ENCODE data around the gene CDYL.

CDYL gene

GRCh38 chr6:4802312-4802935, 26.2 kb downstream of the CDYL start:
- Histone ChIP-seq H4K20me1 (ENCODE audit: insufficient read depth, low read length) (peaks cover 76% of the 10 kb centered on the region), H3K79me2 (ENCODE audit: low read length) (peaks cover 97% of the 10 kb centered on the region), H3K27me3 (ENCODE audit: low read depth, low read length) (no peaks in the 10 kb centered on the region), H3K9me3 (ENCODE audit: insufficient read depth, low read length) (no peaks in the 10 kb centered on the region), H3K4me2 (ENCODE audit: low read length) (peak overlapping the region; percentile 83), H3K9ac (ENCODE audit: low read length) (no peak overlapping the region), H3K36me3 (replicated peaks; ENCODE audit: low read depth, low read length) (no peaks in the 10 kb centered on the region), H3K4me1 (ENCODE audit: low read length) (peaks cover 37% of the 10 kb centered on the region), H3K27ac (ENCODE audit: low read length) (no peak overlapping the region), H2AFZ (ENCODE audit: low read depth, low read length) (no peak overlapping the region), H3K4me3 (ENCODE audit: low read length) (peak overlapping the region; percentile 63)
- TF ChIP-seq CTCF (IDR thresholded peaks at IDR 0.05; ENCODE audit: low read depth, low read length) (no peak), EZH2phosphoT487 (IDR thresholded peaks at IDR 0.05; ENCODE audit: low read depth) (no peak)

- Histone ChIP-seq H2AFZ (ENCODE audit: low read depth, low read length) (no peak overlapping the region), H3K27ac (ENCODE audit: low read length) (no peak overlapping the region), H3K36me3 (replicated peaks; ENCODE audit: low read depth, low read length) (no peaks in the 10 kb centered on the region), H3K4me2 (ENCODE audit: low read length) (peak overlapping the region; percentile 83), H3K9ac (ENCODE audit: low read length) (no peak overlapping the region), H3K9me3 (ENCODE audit: insufficient read depth, low read length) (no peaks in the 10 kb centered on the region), H3K4me3 (ENCODE audit: low read length) (no peak overlapping the region; the same call in 1 of the 2 replicates), H3K4me1 (ENCODE audit: low read length) (peaks cover 37% of the 10 kb centered on the region), H3K27me3 (ENCODE audit: low read depth, low read length) (no peaks in the 10 kb centered on the region), H3K79me2 (ENCODE audit: low read length) (peaks cover 97% of the 10 kb centered on the region), H4K20me1 (ENCODE audit: insufficient read depth, low read length) (peaks cover 77% of the 10 kb centered on the region)
- TF ChIP-seq EZH2phosphoT487 (IDR thresholded peaks at IDR 0.05; ENCODE audit: low read depth) (no peak), CTCF (IDR thresholded peaks at IDR 0.05; ENCODE audit: low read depth, low read length) (no peak)
Observed at GRCh38 chr6:4803343-4803744, 27.1 kb downstream of the CDYL start.

- H3K27ac ChIP-seq (ENCODE audit: low read length) = no peak overlapping the region
- H3K27me3 ChIP-seq (ENCODE audit: low read depth, low read length) = no peaks in the 10 kb centered on the region
- TF ChIP-seq CTCF (IDR thresholded peaks at IDR 0.05; ENCODE audit: low read depth, low read length) (no peak), EZH2phosphoT487 (IDR thresholded peaks at IDR 0.05; ENCODE audit: low read depth) (no peak)
- H2AFZ ChIP-seq (ENCODE audit: low read depth, low read length) = no peak overlapping the region
- H3K79me2 ChIP-seq (ENCODE audit: low read length) = peaks cover 97% of the 10 kb centered on the region
- no peak overlapping the region for H3K9ac ChIP-seq (ENCODE audit: low read length)
- no peak overlapping the region for H3K4me2 ChIP-seq (ENCODE audit: low read length)
- no peak overlapping the region for H3K4me3 ChIP-seq (ENCODE audit: low read length)
- H3K9me3 ChIP-seq (ENCODE audit: insufficient read depth, low read length) = no peaks in the 10 kb centered on the region
- H4K20me1 ChIP-seq (ENCODE audit: insufficient read depth, low read length) = peaks cover 84% of the 10 kb centered on the region
- H3K36me3 ChIP-seq (replicated peaks; ENCODE audit: low read depth, low read length) = no peaks in the 10 kb centered on the region
- peaks cover 37% of the 10 kb centered on the region for H3K4me1 ChIP-seq (ENCODE audit: low read length)
Observed at GRCh38 chr6:4804095-4804494, 27.9 kb downstream of the CDYL start.

GRCh38 chr6:4805553-4806336, 29.5 kb downstream of the CDYL start:
- H3K4me2 ChIP-seq (ENCODE audit: low read length) = no peak overlapping the region
- peaks cover 92% of the 10 kb centered on the region for H3K79me2 ChIP-seq (ENCODE audit: low read length)
- H3K9ac ChIP-seq (ENCODE audit: low read length) = no peak overlapping the region
- H4K20me1 ChIP-seq (ENCODE audit: insufficient read depth, low read length) = peaks cover 89% of the 10 kb centered on the region
- H3K4me3 ChIP-seq (ENCODE audit: low read length) = no peak overlapping the region
- no peak overlapping the region for H2AFZ ChIP-seq (ENCODE audit: low read depth, low read length)
- H3K27me3 ChIP-seq (ENCODE audit: low read depth, low read length) = no peaks in the 10 kb centered on the region
- peaks cover 32% of the 10 kb centered on the region for H3K4me1 ChIP-seq (ENCODE audit: low read length)
- H3K36me3 ChIP-seq (replicated peaks; ENCODE audit: low read depth, low read length) = no peaks in the 10 kb centered on the region
- no peaks in the 10 kb centered on the region for H3K9me3 ChIP-seq (ENCODE audit: insufficient read depth, low read length)
- TF ChIP-seq CTCF (IDR thresholded peaks at IDR 0.05; ENCODE audit: low read depth, low read length) (peak; percentile 57), EZH2phosphoT487 (IDR thresholded peaks at IDR 0.05; ENCODE audit: low read depth) (no peak)
- H3K27ac ChIP-seq (ENCODE audit: low read length) = no peak overlapping the region

Data from OCI-LY3 (cell line).